ENCODE results near the gene TEAD1.

TEAD1 gene

GRCh38 chr11:12862696-12863469, 188.7 kb downstream of the TEAD1 start:
- H3K4me3 ChIP-seq (ENCODE audit: low read depth, low read length) = no peak overlapping the region

GRCh38 chr11:12863605-12864121, 189.4 kb downstream of the TEAD1 start:
- no peak for TF ChIP-seq CTCF (IDR thresholded peaks at IDR 0.05; ENCODE audit: borderline replicate concordance, insufficient read depth, low read depth, low read length)

More at GRCh38 chr11:12862696-12863469, 188.7 kb downstream of the TEAD1 start:
- TF ChIP-seq CTCF (IDR thresholded peaks at IDR 0.05; ENCODE audit: borderline replicate concordance, insufficient read depth, low read depth, low read length) = no peak

GRCh38 chr11:12864316-12865156, 190.3 kb downstream of the TEAD1 start:
- H3K4me3 ChIP-seq (ENCODE audit: low read depth, low read length) = no peak overlapping the region
- no peak for TF ChIP-seq CTCF (IDR thresholded peaks at IDR 0.05; ENCODE audit: borderline replicate concordance, insufficient read depth, low read depth, low read length)

More at GRCh38 chr11:12863605-12864121, 189.4 kb downstream of the TEAD1 start:
- H3K4me3 ChIP-seq (ENCODE audit: low read depth, low read length) = no peak overlapping the region

DNA sequence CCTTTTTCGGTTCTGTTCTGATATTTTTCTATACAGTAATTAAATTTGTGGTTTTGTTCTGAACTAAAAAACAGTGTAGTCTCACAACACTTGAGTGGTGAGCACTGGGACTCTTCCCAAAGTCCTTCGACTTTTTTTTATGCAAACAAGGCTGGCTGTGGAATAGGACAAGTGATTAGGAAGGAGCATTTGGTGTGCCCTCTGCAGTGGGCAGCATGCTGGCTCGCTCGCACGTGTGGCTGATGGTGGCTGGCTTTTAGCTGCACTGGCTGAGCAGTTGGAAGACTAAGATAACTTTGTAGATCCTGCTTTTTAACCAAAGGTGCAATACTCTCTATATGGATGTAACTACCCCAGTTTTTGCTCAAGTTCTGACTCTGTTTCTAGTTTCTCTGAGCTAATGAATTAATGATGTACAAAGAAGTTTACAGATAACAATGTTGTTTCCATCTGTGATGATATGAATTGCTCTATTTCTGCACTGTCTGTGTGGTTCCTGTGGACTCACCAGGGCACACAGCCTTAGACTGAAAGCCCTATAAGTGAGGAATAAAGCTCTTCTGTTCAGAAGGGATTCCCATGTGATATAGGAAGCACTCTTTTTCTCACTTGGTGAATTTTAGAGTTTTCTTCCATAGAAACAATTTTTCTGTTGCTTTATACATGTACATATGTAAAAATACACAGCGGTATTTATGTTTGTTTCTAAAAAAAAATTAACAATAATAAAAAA, 191.8 kb downstream of the TEAD1 start:
- no peak overlapping the region for H3K4me3 ChIP-seq (ENCODE audit: low read depth, low read length)
- no peak for TF ChIP-seq CTCF (IDR thresholded peaks at IDR 0.05; ENCODE audit: borderline replicate concordance, insufficient read depth, low read depth, low read length)

GRCh38 chr11:12867531-12867930, 193.3 kb downstream of the TEAD1 start:
- no peak overlapping the region for H3K4me3 ChIP-seq (ENCODE audit: low read depth, low read length)
- no peak for TF ChIP-seq CTCF (IDR thresholded peaks at IDR 0.05; ENCODE audit: borderline replicate concordance, insufficient read depth, low read depth, low read length)

- no peak for TF ChIP-seq CTCF (IDR thresholded peaks at IDR 0.05; ENCODE audit: borderline replicate concordance, insufficient read depth, low read depth, low read length)
- H3K4me3 ChIP-seq (ENCODE audit: low read depth, low read length) = no peak overlapping the region
These were observed 194.3 kb downstream of the TEAD1 start for GRCh38 chr11:12868315-12869073.

Data from GM12875 (cell line).